GM19193 (cell line): ENCODE data around the gene NDUFC1.

Source experiments
- POLR2A ChIP-seq: IDR thresholded peaks from 4 replicates; pipeline ENCODE4 v1.6.1; 2011; ENCODE audit not compliant: insufficient read depth, insufficient read length; ENCODE audit errors: extremely low read depth

NDUFC1 gene

DNA sequence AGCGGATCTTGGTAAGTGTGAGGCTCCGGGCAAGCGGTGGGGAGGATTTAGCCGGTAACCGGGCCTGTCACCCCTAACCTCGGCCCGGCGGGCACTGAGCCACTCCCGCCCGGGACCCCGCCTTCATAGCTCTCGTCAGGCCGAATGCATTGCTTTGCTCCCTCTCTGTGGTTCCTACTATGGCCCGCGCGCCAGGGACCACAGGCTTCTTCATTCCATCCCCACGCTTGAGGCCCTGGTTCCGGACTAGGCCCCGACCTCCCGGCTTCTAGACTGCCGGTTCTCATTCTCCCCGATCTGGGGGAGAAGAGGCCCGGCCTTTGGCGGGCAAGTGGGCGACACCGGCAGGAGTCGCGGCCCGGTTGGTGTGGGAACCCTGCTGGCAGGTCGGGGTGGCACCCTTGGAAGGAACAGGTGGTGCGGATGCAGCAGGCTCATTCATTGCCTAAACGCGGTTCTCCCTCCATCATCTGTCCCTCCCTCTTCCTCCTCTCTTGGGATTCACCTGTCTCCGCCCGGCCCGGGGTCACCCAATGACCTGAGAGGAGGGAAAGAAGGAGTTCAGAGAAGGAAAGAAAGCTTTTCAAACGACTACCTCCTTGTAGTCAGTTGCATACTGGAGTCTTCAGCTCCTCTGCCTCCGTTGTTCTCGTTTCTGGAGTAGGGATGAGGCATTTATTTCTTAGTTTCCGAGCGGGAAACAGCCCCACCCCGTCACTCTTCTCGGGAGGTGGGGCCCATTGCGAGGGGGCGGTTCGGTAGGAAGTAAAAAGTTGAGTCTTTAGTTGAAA lies at the start of gene NDUFC1:
NDUFC1 (minus strand) TSS at position 657 of the 791 bp plus-strand sequence. CDS start 6,679 bp downstream, outside the sequence.
- TF ChIP-seq POLR2A: peak; percentile 41

GRCh38 chr4:139337612-139338011 lies 35.3 kb upstream of the NDUFC1 start:
- TF ChIP-seq POLR2A: no peak

GRCh38 chr4:139333046-139333445 lies 30.8 kb upstream of the NDUFC1 start:
- no peak for TF ChIP-seq POLR2A

DNA sequence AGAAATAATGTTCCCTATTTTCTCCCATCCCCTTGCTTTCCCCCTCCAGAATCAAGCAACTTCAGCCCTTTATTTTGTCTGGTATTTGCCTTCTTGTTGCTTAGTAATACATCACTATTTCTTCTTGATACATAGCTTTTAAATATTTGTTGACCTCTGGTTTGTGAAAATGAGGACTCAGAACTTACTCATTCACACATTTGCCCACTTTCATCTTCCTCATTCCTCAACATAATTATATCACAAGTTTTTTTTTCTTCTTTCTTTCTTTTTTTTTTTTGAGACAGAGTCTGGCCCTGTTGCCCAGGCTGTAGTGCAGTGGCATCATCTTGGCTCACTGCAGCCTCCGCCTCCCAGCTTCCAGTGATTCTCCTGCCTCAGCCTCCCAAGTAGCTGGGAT lies 28.9 kb upstream of the NDUFC1 start:
- no peak for TF ChIP-seq POLR2A

DNA sequence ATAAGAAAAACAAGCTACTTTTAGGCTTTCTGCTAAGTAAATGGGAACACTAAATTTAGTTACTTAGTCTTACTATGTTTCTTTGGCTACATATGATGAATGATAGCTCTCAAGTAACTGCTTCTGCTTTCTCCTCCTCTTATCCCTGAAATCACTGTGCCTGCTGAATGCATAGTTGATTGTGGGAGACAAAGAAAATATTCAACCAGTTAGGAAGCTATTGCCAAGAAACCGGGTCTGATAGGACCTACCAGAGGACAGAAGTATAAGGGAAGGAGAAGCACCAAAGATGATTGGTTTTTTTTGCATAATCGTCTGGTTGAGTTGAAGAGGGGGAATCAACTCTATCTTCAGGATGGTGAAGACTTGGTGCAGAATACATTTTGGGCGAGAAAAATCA lies 28.0 kb upstream of the NDUFC1 start:
- no peak for TF ChIP-seq POLR2A

DNA sequence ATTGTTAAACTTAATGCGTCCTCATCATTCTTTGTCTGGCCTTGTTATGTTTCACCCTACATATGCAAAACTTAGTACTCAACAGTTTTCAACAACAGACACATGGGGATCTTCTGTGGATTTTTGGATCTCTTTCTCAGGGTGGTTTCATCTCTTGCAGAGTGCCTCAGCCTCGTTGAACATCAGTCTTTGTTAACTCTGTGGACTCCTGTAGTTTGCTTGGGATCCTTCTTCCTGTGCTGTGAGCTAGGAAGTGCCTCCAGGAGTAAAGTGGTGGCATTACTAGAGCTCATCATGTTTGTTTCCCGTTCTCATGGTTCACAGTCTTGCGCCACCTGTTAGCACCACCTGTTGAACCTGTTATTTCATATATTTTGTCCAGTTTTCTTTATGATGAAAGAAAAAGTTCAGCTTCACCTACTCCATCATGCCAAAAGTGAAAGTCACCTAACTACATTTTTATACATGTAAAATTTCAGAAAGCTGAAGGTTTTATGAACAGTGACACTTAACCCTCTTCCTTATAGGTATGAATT lies 27.5 kb upstream of the NDUFC1 start:
- no peak for TF ChIP-seq POLR2A

- TF ChIP-seq POLR2A: no peak
Measured at GRCh38 chr4:139324620-139325019, 22.3 kb upstream of the NDUFC1 start.

GRCh38 chr4:139319571-139319970 lies 17.3 kb upstream of the NDUFC1 start:
- no peak for TF ChIP-seq POLR2A

GRCh38 chr4:139317635-139318034 lies 15.4 kb upstream of the NDUFC1 start:
- no peak for TF ChIP-seq POLR2A

DNA sequence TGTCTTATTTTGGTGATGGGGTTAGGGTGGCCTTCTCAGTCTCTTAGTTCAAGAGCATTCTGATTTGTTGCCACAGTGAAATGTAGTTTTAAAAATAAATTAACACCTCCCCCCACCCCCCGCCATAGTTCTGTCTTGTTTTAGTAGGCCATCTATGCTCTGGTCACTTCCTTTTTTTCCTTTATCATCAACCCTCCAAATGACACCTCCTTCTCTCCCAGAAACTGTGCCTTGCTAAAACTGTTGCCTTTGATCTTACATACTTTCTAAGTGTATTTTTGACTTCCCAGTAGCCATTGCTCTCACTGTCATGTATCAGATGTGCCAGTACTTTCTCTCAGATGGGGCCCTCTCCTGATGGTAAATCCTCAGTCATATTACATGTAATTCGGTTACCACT lies 14.5 kb upstream of the NDUFC1 start:
- TF ChIP-seq POLR2A: no peak

- no peak for TF ChIP-seq POLR2A
Measured at GRCh38 chr4:139315221-139315675, 13.0 kb upstream of the NDUFC1 start.

- TF ChIP-seq POLR2A: no peak
Measured at GRCh38 chr4:139314047-139314800, 11.9 kb upstream of the NDUFC1 start.

DNA sequence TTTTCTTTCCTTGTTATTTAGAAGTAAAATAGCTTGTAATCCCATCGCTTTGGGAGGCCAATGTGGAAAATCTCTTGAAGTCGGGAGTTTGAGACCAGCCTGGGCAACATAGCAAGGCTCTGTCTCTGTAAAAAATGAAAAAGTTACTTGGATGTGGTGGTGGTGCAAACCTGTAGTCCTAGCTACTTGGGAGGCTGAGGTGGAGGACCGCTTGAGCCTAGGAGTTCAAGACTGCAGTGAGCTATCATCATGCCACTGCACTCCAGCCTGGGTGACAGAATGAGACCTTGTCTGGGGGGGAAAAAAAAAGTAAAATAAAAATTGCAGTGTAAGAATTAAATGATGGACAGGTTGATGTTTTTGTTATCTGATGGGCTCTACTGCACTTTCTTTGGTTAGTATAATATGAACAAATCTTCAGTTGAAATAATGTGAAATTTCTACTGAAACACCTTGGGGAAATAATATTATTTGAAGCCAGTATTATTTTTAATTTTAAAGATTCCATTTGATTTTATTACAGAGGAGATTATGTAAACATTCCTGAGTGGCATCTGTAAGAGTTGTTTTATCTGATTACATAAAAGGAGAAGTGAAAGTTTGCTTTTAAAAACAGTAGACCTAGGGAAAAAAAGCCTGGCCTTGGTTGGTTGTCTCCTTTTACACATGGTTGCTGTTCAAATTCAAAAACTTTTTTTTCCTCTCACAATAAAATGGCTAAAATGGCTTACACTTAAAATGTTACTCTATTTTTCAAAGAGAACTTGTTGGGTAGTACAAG lies 10.5 kb upstream of the NDUFC1 start:
- TF ChIP-seq POLR2A: no peak

- no peak for TF ChIP-seq POLR2A
Measured at GRCh38 chr4:139311909-139312308, 9.6 kb upstream of the NDUFC1 start.

DNA sequence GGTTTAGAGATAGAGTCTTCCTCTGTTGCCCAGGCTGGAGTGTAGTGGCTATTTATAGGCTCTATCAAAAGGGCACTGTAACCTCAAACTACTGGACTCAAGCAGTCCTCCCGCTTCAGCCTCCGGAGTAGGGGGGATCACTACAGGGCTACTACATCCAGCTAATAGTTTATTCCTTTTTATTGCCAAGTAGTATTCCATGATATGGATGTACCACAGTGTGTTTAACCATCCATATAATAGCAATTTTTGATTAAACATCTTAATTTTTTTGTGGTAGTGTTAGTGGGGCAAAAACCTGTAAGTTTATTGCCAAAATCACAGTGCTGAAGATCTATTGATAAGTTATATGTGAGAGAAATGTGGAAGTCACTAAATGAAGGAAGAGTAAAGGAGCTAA lies 2.6 kb upstream of the NDUFC1 start:
- TF ChIP-seq POLR2A: no peak

- peak; percentile 64 for TF ChIP-seq POLR2A
Measured at GRCh38 chr4:139301113-139301820, 1.0 kb downstream of the NDUFC1 start, which contains the start of gene NAA15. Gene NAA15 (plus strand): TSS chr4:139301505. CDS start chr4:139301778, 273 bp downstream.
